Measurements from ENCODE around the gene NUMA1. TPM values are rescaled to one million over a fixed set of nuclear protein-coding genes. Genes with fewer than 3 reads are reported as not detected.

The NUMA1 gene
- total RNA-seq, 2 experiments from 2014 or later = 217 to 227 TPM

- Mint-ChIP-seq H3K4me1 (peaks cover 28% of the 10 kb centered on the region), H3K27me3 (no peaks in the 10 kb centered on the region), H3K36me3 (ENCODE audit: low read depth) (peaks cover 14% of the 10 kb centered on the region), H3K27ac (no peak overlapping the region), H3K9me3 (no peaks in the 10 kb centered on the region), H3K4me3 (no peak overlapping the region)
- ChIA-PET POLR2A (no interaction called here), CTCF (interaction anchor here (0.9 kb wide), 1 partner anchor 59 kb away, joined by 3 read pairs; no protein-coding TSS in a partner anchor)
- DNase-seq = no peak
Measured at GRCh38 chr11:72042064-72042745, 38.1 kb downstream of the NUMA1 start.

DNA sequence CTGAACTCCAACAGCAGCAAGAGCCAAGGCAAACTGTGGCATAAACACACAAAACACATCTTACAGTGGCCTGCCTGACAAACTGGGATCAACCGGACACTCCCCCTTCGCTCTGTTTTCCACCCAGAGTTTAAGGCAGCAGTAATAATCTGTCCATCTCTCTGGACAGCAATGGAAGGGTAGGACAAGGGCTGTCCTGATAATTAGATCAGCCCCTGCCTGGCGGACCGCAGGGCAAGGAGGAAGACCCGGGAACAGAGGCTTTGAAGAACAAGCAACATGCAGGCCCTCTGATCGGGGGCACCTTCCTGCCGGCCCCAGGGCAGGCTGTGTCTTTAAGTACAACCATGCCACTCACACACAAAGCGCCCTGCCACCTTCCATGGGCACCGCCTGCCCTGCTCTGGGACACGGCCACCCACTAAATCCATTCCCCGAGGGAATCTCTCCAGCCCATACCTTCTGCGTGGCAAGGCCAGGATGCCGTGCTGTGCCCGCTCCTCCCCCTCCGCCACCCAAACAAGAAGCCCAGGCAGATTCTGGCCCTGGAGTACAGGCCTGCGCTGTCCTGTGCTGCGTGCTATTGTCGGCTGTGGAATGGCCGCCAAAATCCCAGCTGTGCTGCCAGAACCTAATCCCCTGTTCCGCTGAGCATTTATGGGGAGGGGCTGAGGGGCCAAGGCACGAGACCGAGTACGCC is 38.8 kb downstream of the NUMA1 start:
- DNase-seq = peak; percentile 34
- ChIA-PET POLR2A (no interaction called here), CTCF (interaction anchor here (1.5 to 2.9 kb wide), 2 partner anchors 10 to 16 kb away, joined by 7 to 18 read pairs; no protein-coding TSS in a partner anchor)
- Mint-ChIP-seq H3K4me1 (peaks cover 34% of the 10 kb centered on the region), H3K4me3 (no peak overlapping the region), H3K27me3 (no peaks in the 10 kb centered on the region), H3K27ac (no peak overlapping the region), H3K9me3 (no peaks in the 10 kb centered on the region), H3K36me3 (ENCODE audit: low read depth) (peaks cover 16% of the 10 kb centered on the region)

DNA sequence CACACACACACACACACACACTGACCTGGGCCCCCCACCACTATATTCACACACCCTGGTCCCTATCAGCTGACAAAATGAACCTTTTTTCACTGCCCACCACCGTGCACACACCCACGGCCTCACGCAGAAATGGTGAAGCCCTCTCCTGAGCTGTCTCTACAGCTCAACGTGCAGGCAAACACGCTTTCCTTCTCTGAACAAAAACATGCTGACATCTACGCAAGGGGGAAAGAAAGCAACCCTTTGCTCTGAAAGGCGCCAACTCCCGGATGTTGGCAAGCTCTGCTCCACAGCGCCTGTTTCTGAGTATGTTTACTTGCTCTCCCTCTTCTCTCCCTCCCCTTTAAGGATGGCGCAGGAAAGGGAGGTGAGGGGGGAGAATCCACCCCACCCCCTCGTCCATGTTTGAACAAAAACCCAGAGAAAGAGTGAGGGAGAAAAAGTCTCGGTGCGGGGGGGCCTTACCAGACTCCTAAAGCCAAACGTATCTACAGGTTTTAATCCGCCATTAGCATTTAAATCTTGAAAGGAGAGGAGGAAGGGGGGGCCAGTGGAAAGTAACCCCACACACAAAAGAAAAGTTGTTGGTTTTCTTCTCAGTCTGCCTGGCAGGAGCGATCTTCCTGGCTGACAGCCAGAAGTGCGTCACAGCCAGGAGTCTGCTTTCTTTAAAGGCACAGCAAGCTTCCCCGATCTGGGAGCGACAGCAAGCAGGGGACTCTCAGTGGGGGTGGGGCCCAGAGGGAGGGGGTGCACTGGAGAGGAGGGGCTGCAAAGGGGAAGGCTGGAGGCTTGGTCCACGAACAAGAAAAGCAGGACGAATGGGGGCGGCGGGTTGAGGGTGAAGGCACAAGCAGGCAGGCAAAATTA is 39.6 kb downstream of the NUMA1 start:
- Mint-ChIP-seq H3K36me3 (ENCODE audit: low read depth) (peaks cover 21% of the 10 kb centered on the region), H3K27ac (no peak overlapping the region), H3K27me3 (no peaks in the 10 kb centered on the region), H3K4me3 (no peak overlapping the region), H3K4me1 (peaks cover 39% of the 10 kb centered on the region), H3K9me3 (no peaks in the 10 kb centered on the region)
- ChIA-PET CTCF (interaction anchor here (0.7 to 2.9 kb wide), 10 partner anchors 8 to 181 kb away, joined by 3 to 18 read pairs (median 4); no protein-coding TSS in a partner anchor), POLR2A (interaction anchor here (0.8 kb wide), 1 partner anchor 42 kb away, joined by 3 read pairs; the partner anchor contains the start of gene IL18BP)
- DNase-seq = peak; percentile 79

DNA sequence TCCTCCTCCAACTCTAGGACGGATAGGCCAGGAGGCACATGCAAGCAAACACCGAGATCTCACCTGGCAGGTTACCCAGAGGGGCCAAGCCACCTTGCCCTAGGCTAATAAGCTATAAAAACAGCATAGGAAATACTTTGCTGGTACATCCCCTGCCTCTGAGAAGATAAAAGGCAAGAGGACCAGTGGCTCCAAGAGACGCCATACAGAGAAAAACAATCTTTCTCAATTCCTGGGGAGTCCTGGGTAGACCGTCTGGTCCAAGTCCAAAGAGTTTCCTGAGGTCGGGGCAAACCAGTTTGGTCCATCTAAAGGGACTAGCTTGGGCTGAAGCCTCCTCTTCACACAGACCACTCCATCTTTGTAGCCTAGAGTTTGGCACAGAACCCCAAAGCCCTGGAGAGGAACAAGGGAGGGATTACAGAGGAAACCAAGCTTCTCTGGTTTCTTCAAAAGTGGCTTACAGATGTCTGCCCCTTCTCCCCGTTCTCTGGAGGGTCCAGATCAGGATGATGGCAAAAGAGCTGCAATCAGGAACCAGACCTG is 40.4 kb downstream of the NUMA1 start:
- no peaks in the 10 kb centered on the region for H3K9me3 Mint-ChIP-seq
- ChIA-PET POLR2A (interaction anchor here (0.8 kb wide), 1 partner anchor 41 kb away, joined by 3 read pairs; the partner anchor contains the start of gene IL18BP), CTCF (interaction anchor here (0.6 to 2.9 kb wide), 15 partner anchors 8 to 182 kb away, joined by 3 to 18 read pairs (median 4); no protein-coding TSS in a partner anchor)
- H3K36me3 Mint-ChIP-seq (ENCODE audit: low read depth) = peaks cover 24% of the 10 kb centered on the region
- H3K4me3 Mint-ChIP-seq = no peak overlapping the region
- no peaks in the 10 kb centered on the region for H3K27me3 Mint-ChIP-seq
- H3K4me1 Mint-ChIP-seq = peaks cover 38% of the 10 kb centered on the region
- DNase-seq = no peak
- H3K27ac Mint-ChIP-seq = no peak overlapping the region

DNA sequence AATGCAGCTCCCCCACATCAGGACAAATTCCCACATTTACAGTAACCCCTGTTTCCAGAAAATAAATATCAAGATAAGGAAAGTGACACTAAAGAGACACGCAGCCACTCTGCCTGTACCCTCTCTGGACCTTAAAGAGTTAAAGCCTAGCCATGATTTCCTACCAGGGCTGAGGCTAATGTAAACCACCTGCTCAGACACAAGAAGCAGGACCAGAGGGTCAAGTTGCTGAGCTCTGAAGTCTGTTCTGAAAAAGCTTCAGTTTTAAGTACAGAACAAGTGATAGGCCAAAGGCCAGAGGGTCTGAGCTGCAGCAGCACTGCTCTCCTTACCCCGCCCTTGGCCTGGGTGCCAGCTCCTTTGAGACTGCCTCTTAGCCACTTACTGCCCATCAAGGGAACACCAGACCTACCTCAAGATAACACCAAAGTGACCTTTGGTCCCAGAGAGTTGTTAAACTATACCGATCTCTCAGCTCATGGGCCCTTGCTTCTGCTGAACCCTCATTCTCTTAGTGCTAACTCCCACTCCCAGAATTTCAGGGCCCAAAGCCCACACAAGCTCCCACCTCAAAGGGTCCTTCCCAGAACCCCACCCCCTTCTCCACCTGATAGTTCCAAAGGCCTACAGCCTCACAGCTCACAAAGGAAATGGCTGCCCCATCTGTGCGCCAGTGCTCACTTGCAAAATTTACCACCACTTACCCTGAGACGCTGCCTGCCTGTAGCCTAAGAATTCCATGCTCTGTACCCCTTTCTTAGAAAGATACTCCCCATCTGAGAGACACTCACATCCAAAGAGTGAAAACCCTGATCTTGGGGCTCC is 41.1 kb downstream of the NUMA1 start:
- no peak overlapping the region for H3K4me3 Mint-ChIP-seq
- no peak for DNase-seq
- peaks cover 37% of the 10 kb centered on the region for H3K4me1 Mint-ChIP-seq
- ChIA-PET POLR2A (interaction anchor here (0.6 kb wide), 1 partner anchor 16 kb away, joined by 3 read pairs; no protein-coding TSS in a partner anchor), CTCF (interaction anchor here (0.8 to 2.9 kb wide), 12 partner anchors 9 to 182 kb away, joined by 3 to 18 read pairs (median 4); no protein-coding TSS in a partner anchor)
- no peaks in the 10 kb centered on the region for H3K27me3 Mint-ChIP-seq
- peaks cover 25% of the 10 kb centered on the region for H3K36me3 Mint-ChIP-seq (ENCODE audit: low read depth)
- H3K9me3 Mint-ChIP-seq = no peaks in the 10 kb centered on the region
- no peak overlapping the region for H3K27ac Mint-ChIP-seq

GRCh38 chr11:72038491-72038890 is 41.9 kb downstream of the NUMA1 start:
- POLR2A ChIA-PET = interaction anchor here (0.6 kb wide), 1 partner anchor 15 kb away, joined by 3 read pairs; no protein-coding TSS in a partner anchor
- Mint-ChIP-seq H3K9me3 (no peaks in the 10 kb centered on the region), H3K4me1 (peaks cover 32% of the 10 kb centered on the region), H3K4me3 (no peak overlapping the region), H3K27ac (no peak overlapping the region), H3K36me3 (ENCODE audit: low read depth) (peaks cover 29% of the 10 kb centered on the region), H3K27me3 (no peaks in the 10 kb centered on the region)
- CTCF ChIA-PET = interaction anchor here (1.1 to 2.9 kb wide), 7 partner anchors 9 to 34 kb away, joined by 3 to 18 read pairs (median 6); no protein-coding TSS in a partner anchor
- no peak for DNase-seq

DNA sequence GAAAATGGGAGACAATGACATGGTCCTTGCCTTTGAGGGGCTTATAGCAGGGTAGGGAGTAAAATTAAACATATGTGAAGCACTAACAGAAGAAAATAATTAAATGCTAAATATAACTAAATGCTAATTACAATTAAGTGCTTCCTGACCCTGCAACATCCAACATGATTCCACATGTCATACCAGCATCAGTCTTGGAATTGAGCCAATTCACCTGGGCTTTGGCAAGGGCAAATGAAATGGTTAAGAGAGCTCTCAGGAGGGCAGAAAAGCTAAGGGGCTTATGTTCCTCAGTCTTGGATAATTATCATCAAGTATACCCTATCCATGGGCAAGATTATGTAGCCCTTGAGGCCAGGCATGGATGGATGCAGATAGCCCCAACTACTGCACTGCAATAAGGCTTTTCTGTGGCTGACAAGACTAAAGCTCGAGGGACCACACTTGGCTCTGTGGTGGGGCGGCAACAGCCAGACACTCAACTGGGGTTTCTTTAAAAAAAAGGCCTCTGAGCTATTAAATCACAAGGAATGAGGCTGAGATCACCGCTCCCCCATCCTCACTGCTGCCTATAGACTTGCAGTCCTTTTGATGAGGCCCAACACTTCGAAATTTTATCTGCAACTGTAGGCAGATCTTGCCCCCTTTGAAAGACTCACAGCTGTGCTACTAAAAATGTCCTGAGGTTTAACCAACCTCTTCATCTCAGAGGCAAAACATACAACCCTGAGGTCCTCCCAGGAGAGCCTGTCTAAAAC is 42.6 kb downstream of the NUMA1 start:
- ChIA-PET CTCF (interaction anchor here (1.0 to 2.6 kb wide), 6 partner anchors 8 to 106 kb away, joined by 3 to 7 read pairs (median 3); no protein-coding TSS in a partner anchor), POLR2A (no interaction called here)
- H3K4me3 Mint-ChIP-seq = no peak overlapping the region
- peaks cover 32% of the 10 kb centered on the region for H3K36me3 Mint-ChIP-seq (ENCODE audit: low read depth)
- DNase-seq = no peak
- no peak overlapping the region for H3K27ac Mint-ChIP-seq
- no peaks in the 10 kb centered on the region for H3K9me3 Mint-ChIP-seq
- H3K4me1 Mint-ChIP-seq = peaks cover 30% of the 10 kb centered on the region
- H3K27me3 Mint-ChIP-seq = no peaks in the 10 kb centered on the region

DNA sequence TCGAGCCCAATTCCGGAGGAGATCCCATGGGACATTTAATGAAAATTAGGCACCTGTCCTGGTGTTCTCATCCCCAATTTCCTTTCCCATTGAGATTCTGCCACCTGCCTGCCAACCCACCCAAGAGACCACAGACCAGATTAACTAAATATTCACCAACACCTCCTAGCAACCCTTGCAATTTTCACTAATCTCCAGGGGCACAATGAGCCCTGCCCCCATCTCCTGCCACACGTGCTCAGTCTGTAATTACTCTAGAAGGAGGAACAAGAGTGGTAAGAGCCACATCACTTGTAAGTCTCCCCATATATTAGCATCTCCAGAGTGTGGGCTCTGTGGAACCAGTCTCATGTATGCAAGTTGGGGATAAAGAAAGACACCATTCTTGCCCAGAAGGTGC is 43.7 kb downstream of the NUMA1 start:
- no peak overlapping the region for H3K27ac Mint-ChIP-seq
- CTCF ChIA-PET = interaction anchor here (1.0 to 1.3 kb wide), 2 partner anchors 12 to 107 kb away, joined by 3 to 5 read pairs; no protein-coding TSS in a partner anchor
- H3K4me3 Mint-ChIP-seq = no peak overlapping the region
- H3K4me1 Mint-ChIP-seq = peaks cover 19% of the 10 kb centered on the region
- H3K36me3 Mint-ChIP-seq (ENCODE audit: low read depth) = peaks cover 33% of the 10 kb centered on the region
- POLR2A ChIA-PET = no interaction called here
- DNase-seq = no peak
- no peaks in the 10 kb centered on the region for H3K9me3 Mint-ChIP-seq
- H3K27me3 Mint-ChIP-seq = no peaks in the 10 kb centered on the region

- no peak for DNase-seq
- Mint-ChIP-seq H3K4me1 (peaks cover 19% of the 10 kb centered on the region), H3K27ac (no peak overlapping the region), H3K27me3 (no peaks in the 10 kb centered on the region), H3K4me3 (no peak overlapping the region), H3K36me3 (ENCODE audit: low read depth) (peaks cover 30% of the 10 kb centered on the region), H3K9me3 (no peaks in the 10 kb centered on the region)
- ChIA-PET CTCF (interaction anchor here (0.7 to 2.8 kb wide), 6 partner anchors 8 to 114 kb away, joined by 3 to 7 read pairs (median 6); no protein-coding TSS in a partner anchor), POLR2A (interaction anchor here (0.6 kb wide), 1 partner anchor 34 kb away, joined by 8 read pairs; no protein-coding TSS in a partner anchor)
Measured at GRCh38 chr11:72030472-72031045, 49.8 kb downstream of the NUMA1 start.

- Mint-ChIP-seq H3K4me3 (no peak overlapping the region), H3K27ac (no peak overlapping the region), H3K9me3 (no peaks in the 10 kb centered on the region), H3K4me1 (peaks cover 22% of the 10 kb centered on the region), H3K36me3 (ENCODE audit: low read depth) (peaks cover 38% of the 10 kb centered on the region), H3K27me3 (no peaks in the 10 kb centered on the region)
- ChIA-PET POLR2A (interaction anchor here (0.6 kb wide), 1 partner anchor 102 kb away, joined by 3 read pairs; no protein-coding TSS in a partner anchor), CTCF (interaction anchor here (0.7 to 4.1 kb wide), 11 partner anchors 10 to 180 kb away, joined by 3 to 29 read pairs (median 4); no protein-coding TSS in a partner anchor)
- no peak for DNase-seq
Measured at GRCh38 chr11:72026090-72026489, 54.3 kb downstream of the NUMA1 start.
